NK-92 (cell line): ENCODE results near the gene ADGRE1.

Experiments used
- DNase-seq: peaks from one replicate; lab custom pipeline; 2025; ENCODE audit not compliant: unreplicated experiment; lab: John Stamatoyannopoulos, UW

ADGRE1 gene

GRCh38 chr19:6947745-6948144, 60.4 kb downstream of the ADGRE1 start:
- DNase-seq: no peak

GRCh38 chr19:6948884-6949283, 61.5 kb downstream of the ADGRE1 start:
- no peak for DNase-seq

- DNase-seq: no peak
Observed at GRCh38 chr19:6952956-6953355, 65.6 kb downstream of the ADGRE1 start.

- DNase-seq: no peak
Observed at GRCh38 chr19:6955082-6955481, 67.7 kb downstream of the ADGRE1 start.

- no peak for DNase-seq
Observed at GRCh38 chr19:6956573-6956972, 69.2 kb downstream of the ADGRE1 start.

- DNase-seq: no peak
Observed at GRCh38 chr19:6958791-6959190, 71.4 kb downstream of the ADGRE1 start.

GRCh38 chr19:6963244-6963852, 76.0 kb downstream of the ADGRE1 start:
- no peak for DNase-seq

GRCh38 chr19:6963937-6964336, 76.6 kb downstream of the ADGRE1 start:
- no peak for DNase-seq

- no peak for DNase-seq
Observed at GRCh38 chr19:6967967-6968366, 80.6 kb downstream of the ADGRE1 start.

- no peak for DNase-seq
Observed at GRCh38 chr19:6969490-6969889, 82.1 kb downstream of the ADGRE1 start.

GRCh38 chr19:6970021-6970420, 82.6 kb downstream of the ADGRE1 start:
- no peak for DNase-seq

GRCh38 chr19:6970443-6970842, 83.1 kb downstream of the ADGRE1 start:
- no peak for DNase-seq

GRCh38 chr19:6971366-6971765, 84.0 kb downstream of the ADGRE1 start:
- no peak for DNase-seq

GRCh38 chr19:6976197-6976596, 88.8 kb downstream of the ADGRE1 start:
- DNase-seq: no peak

GRCh38 chr19:6979399-6979798, 92.0 kb downstream of the ADGRE1 start:
- DNase-seq: no peak

GRCh38 chr19:6983448-6983847, 96.1 kb downstream of the ADGRE1 start:
- DNase-seq: no peak

GRCh38 chr19:6987850-6988249, 100.5 kb downstream of the ADGRE1 start:
- DNase-seq: no peak

GRCh38 chr19:6988257-6988656, 100.9 kb downstream of the ADGRE1 start:
- DNase-seq: no peak
